ENCODE data around the gene BCL3.

Gene BCL3

DNA sequence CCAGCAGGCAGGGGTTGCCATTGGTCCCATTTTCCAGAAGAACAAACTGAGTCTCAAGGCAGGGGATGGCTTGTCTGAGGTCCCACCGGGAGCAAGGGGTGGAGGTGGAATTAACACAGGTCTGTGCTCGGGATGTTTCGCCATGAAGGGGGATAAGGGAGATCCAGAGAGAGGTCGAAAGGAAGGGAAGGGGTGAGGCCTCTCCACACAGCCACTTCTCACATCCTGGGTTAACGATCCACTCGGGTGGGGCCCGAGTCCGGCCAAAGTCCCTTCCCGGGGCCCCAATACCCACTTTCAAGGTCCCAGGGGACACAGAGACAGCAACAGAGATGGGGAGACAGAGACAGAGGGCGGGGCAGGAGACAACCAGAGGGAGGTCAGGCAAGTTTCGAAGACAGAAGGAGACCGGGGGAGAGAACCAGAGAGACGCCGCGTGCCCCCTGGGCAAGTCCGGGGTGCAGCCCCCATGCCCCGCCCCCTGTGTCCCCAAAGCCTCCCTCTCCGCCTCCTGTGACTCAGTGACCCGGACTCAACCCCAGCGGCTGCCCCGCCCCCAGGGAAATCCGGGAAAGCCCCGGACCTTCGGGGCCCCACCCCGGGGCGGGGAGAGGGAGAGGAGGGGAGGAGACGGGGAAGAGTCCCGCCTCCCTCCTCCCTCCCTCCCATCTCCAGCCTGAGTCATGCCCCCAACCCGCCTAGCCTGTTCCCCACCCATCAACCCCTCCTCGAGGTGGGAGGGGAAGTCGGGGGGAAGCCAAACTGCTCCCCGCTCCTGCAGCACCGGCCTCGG lies 1.4 kb upstream of the BCL3 start:
- TF ChIP-seq CTCF (IDR thresholded peaks at IDR 0.05; ENCODE audit: low read depth, low read length) (no peak), EZH2phosphoT487 (IDR thresholded peaks at IDR 0.05; ENCODE audit: low read depth) (no peak)
- Histone ChIP-seq H3K9me3 (ENCODE audit: insufficient read depth, low read length) (no peaks in the 10 kb centered on the region), H3K27me3 (ENCODE audit: low read depth, low read length) (peaks cover 15% of the 10 kb centered on the region), H3K9ac (ENCODE audit: low read length) (peak overlapping the region; percentile 95), H3K36me3 (replicated peaks; ENCODE audit: low read depth, low read length) (peaks cover 24% of the 10 kb centered on the region), H4K20me1 (ENCODE audit: insufficient read depth, low read length) (no peaks in the 10 kb centered on the region), H3K4me3 (ENCODE audit: low read length) (peak overlapping the region; percentile 85), H3K27ac (ENCODE audit: low read length) (peak overlapping the region; percentile 92), H3K4me2 (ENCODE audit: low read length) (peak overlapping the region; percentile 87), H3K4me1 (ENCODE audit: low read length) (peaks cover 38% of the 10 kb centered on the region), H2AFZ (ENCODE audit: low read depth, low read length) (no peak overlapping the region), H3K79me2 (ENCODE audit: low read length) (peaks cover 40% of the 10 kb centered on the region)

- TF ChIP-seq CTCF (IDR thresholded peaks at IDR 0.05; ENCODE audit: low read depth, low read length): no peak
- TF ChIP-seq EZH2phosphoT487 (IDR thresholded peaks at IDR 0.05; ENCODE audit: low read depth): no peak
- H3K27ac ChIP-seq (ENCODE audit: low read length): peak overlapping the region; percentile 92
These were observed 626 bp upstream of the BCL3 start for GRCh38 chr19:44747739-44748425.

DNA sequence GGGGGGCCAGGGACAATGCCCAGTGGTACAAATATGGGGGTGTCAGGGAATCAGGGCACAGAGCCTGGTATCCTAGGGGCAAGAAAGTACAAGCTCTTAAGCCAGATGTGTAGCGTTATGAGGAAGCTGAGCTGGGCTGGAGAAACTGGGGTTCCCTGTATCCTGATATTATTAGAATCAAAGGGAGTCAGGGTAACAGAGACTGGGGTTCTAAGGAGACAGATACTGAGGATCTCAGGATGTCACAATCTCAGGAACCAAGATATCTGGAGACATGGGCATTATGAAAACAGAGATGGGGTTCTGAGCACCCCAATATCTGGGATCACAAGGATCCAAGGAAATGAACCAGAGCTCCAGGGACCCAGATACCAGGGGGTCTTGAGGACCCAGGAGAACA lies 784 bp downstream of the BCL3 start:
- Histone ChIP-seq H3K4me3 (ENCODE audit: low read length) (peak overlapping the region; percentile 85), H3K4me2 (ENCODE audit: low read length) (peak overlapping the region; percentile 98), H3K9me3 (ENCODE audit: insufficient read depth, low read length) (no peaks in the 10 kb centered on the region), H3K9ac (ENCODE audit: low read length) (peak overlapping the region; percentile 95), H3K36me3 (replicated peaks; ENCODE audit: low read depth, low read length) (peaks cover 35% of the 10 kb centered on the region), H2AFZ (ENCODE audit: low read depth, low read length) (no peak overlapping the region), H4K20me1 (ENCODE audit: insufficient read depth, low read length) (no peaks in the 10 kb centered on the region), H3K79me2 (ENCODE audit: low read length) (peaks cover 53% of the 10 kb centered on the region), H3K4me1 (ENCODE audit: low read length) (peaks cover 54% of the 10 kb centered on the region), H3K27me3 (ENCODE audit: low read depth, low read length) (peaks cover 15% of the 10 kb centered on the region), H3K27ac (ENCODE audit: low read length) (peak overlapping the region; percentile 97)
- no peak for TF ChIP-seq EZH2phosphoT487 (IDR thresholded peaks at IDR 0.05; ENCODE audit: low read depth)
- TF ChIP-seq CTCF (IDR thresholded peaks at IDR 0.05; ENCODE audit: low read depth, low read length): no peak

More at GRCh38 chr19:44747739-44748425, 626 bp upstream of the BCL3 start:
- H3K4me2 ChIP-seq (ENCODE audit: low read length): peak overlapping the region; percentile 87
- peaks cover 45% of the 10 kb centered on the region for H3K4me1 ChIP-seq (ENCODE audit: low read length)
- H3K9me3 ChIP-seq (ENCODE audit: insufficient read depth, low read length): no peaks in the 10 kb centered on the region
- peak overlapping the region; percentile 85 for H3K4me3 ChIP-seq (ENCODE audit: low read length)
- peaks cover 31% of the 10 kb centered on the region for H3K36me3 ChIP-seq (replicated peaks; ENCODE audit: low read depth, low read length)
- no peaks in the 10 kb centered on the region for H4K20me1 ChIP-seq (ENCODE audit: insufficient read depth, low read length)
- H2AFZ ChIP-seq (ENCODE audit: low read depth, low read length): no peak overlapping the region
- H3K79me2 ChIP-seq (ENCODE audit: low read length): peaks cover 47% of the 10 kb centered on the region
- H3K9ac ChIP-seq (ENCODE audit: low read length): peak overlapping the region; percentile 95
- peaks cover 15% of the 10 kb centered on the region for H3K27me3 ChIP-seq (ENCODE audit: low read depth, low read length)

DNA sequence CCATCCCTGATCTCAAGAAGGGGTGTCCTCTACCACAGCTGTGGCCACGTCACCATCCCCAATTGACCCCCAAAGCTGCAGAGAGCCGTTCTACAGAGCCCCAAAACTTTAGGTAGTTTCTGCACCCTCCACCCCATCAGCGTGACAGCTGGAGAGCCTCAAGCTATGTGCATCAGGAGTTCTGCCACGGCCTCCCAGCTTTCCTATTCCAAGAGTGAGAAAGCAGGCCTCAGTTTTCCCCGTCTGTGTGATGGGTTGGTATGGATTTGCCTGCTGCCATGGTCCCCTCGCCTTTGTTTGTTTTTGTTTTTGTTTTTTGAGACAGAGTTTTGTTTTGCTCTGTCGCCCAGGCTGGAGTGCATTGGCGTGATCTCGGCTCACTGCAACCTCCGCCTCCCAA lies 1.5 kb downstream of the BCL3 start:
- peak overlapping the region; percentile 97 for H3K27ac ChIP-seq (ENCODE audit: low read length)
- no peaks in the 10 kb centered on the region for H3K9me3 ChIP-seq (ENCODE audit: insufficient read depth, low read length)
- H4K20me1 ChIP-seq (ENCODE audit: insufficient read depth, low read length): no peaks in the 10 kb centered on the region
- peaks cover 60% of the 10 kb centered on the region for H3K4me1 ChIP-seq (ENCODE audit: low read length)
- peaks cover 15% of the 10 kb centered on the region for H3K27me3 ChIP-seq (ENCODE audit: low read depth, low read length)
- peaks cover 39% of the 10 kb centered on the region for H3K36me3 ChIP-seq (replicated peaks; ENCODE audit: low read depth, low read length)
- H3K4me3 ChIP-seq (ENCODE audit: low read length): peak overlapping the region; percentile 85
- peak overlapping the region; percentile 95 for H3K9ac ChIP-seq (ENCODE audit: low read length)
- peaks cover 59% of the 10 kb centered on the region for H3K79me2 ChIP-seq (ENCODE audit: low read length)
- no peak overlapping the region for H2AFZ ChIP-seq (ENCODE audit: low read depth, low read length)
- TF ChIP-seq EZH2phosphoT487 (IDR thresholded peaks at IDR 0.05; ENCODE audit: low read depth) (no peak), CTCF (IDR thresholded peaks at IDR 0.05; ENCODE audit: low read depth, low read length) (no peak)
- peak overlapping the region; percentile 98 for H3K4me2 ChIP-seq (ENCODE audit: low read length)

Measured in OCI-LY3 (cell line).